Lower leg skin (tissue), 3 donors: ENCODE measurements around the gene ST6GALNAC3.

Experiments used
- CTCF ChIP-seq, 3 donors: fragments of 450-650 bp; IDR thresholded peaks; one replicate each; pipeline ENCODE4 v1.5.1; 2016; ENCODE audit warnings: antibody characterized with exemption in 3 of 3, mild to moderate bottlenecking in 3 of 3, moderate library complexity in 2 of 3
- POLR2A ChIP-seq, 2 donors: fragments of 450-650 bp; IDR thresholded peaks; one replicate each; pipeline ENCODE4 v1.6.1; 2016 to 2017; ENCODE audit warnings: antibody characterized with exemption in 2 of 2, mild to moderate bottlenecking in 1 of 2, moderate library complexity in 1 of 2

- TF ChIP-seq CTCF (IDR thresholded peaks at IDR 0.05), result no peak
- no peak for TF ChIP-seq POLR2A (IDR thresholded peaks at IDR 0.05)
Measured at GRCh38 chr1:76031496-76031895, 43.0 kb upstream of the ST6GALNAC3 start.
